ENCODE data around the gene PHF24.

GRCh38 chr9:34994260-34994899 lies 36.3 kb downstream of the PHF24 start:
- TF ChIP-seq POLR2A (IDR thresholded peaks at IDR 0.05) (no peak), CTCF (IDR thresholded peaks at IDR 0.05) (peak in 2 of 3 donors; percentile 22 to 30)
